Fibroblast of pulmonary artery (primary cell): ENCODE results near the gene MMP10.
A peak's percentile ranks its signal among the peaks of the same experiment; 100 is the strongest.

Source experiments
- DNase-seq: peaks from one replicate; pipeline ENCODE4 v3.0.0-alpha.2; 2010; ENCODE audit warnings: low read depth
- H3K4me3 ChIP-seq: replicated peaks from 2 replicates; pipeline ENCODE4 v1.5.1; 2011; ENCODE audit warnings: low read depth, mild to moderate bottlenecking, control low read depth, low read length, moderate library complexity
- TF ChIP-seq, protein P1 (sequence below): IDR thresholded peaks from 2 replicates; pipeline ENCODE4 v1.5.1; 2011; ENCODE audit warnings: mild to moderate bottlenecking, control low read depth, low read length, inconsistent platforms; ENCODE audit errors: missing control alignments

MMP10 gene

DNA sequence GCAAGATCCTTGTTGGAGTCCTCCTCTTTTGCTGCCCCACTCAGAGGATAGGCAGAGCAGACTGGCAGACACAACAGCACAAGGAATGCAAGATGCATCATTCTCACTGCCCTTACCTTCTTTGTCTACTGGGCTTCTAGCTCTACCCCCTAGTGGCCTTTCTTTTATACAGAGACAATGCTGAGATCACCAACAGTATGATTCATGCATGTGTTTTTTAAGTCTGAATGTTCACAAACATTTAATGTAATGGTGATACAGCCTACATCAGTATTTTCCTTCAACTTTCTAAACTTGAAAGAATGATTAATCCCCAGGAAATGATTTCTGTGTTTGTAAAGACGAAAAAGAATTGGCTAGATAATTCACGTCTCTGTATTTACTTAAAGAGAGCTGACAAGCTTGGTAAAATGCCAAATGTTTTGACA lies at the start of gene MMP10:
Gene MMP10, minus strand, starts transcription at position 138 of the 428 bp plus-strand sequence. Its CDS starts 37 bp downstream, at position 101.
- no peak within 1 kb of the TSS for H3K4me3 ChIP-seq
- peak; percentile 69 for DNase-seq
- TF ChIP-seq, protein P1, sequence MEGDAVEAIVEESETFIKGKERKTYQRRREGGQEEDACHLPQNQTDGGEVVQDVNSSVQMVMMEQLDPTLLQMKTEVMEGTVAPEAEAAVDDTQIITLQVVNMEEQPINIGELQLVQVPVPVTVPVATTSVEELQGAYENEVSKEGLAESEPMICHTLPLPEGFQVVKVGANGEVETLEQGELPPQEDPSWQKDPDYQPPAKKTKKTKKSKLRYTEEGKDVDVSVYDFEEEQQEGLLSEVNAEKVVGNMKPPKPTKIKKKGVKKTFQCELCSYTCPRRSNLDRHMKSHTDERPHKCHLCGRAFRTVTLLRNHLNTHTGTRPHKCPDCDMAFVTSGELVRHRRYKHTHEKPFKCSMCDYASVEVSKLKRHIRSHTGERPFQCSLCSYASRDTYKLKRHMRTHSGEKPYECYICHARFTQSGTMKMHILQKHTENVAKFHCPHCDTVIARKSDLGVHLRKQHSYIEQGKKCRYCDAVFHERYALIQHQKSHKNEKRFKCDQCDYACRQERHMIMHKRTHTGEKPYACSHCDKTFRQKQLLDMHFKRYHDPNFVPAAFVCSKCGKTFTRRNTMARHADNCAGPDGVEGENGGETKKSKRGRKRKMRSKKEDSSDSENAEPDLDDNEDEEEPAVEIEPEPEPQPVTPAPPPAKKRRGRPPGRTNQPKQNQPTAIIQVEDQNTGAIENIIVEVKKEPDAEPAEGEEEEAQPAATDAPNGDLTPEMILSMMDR, result peak; percentile 71

GRCh38 chr11:102829316-102830000 lies 49.0 kb upstream of the MMP10 start:
- TF ChIP-seq, protein P1, result no peak
- no peak overlapping the region for H3K4me3 ChIP-seq
- no peak for DNase-seq

DNA sequence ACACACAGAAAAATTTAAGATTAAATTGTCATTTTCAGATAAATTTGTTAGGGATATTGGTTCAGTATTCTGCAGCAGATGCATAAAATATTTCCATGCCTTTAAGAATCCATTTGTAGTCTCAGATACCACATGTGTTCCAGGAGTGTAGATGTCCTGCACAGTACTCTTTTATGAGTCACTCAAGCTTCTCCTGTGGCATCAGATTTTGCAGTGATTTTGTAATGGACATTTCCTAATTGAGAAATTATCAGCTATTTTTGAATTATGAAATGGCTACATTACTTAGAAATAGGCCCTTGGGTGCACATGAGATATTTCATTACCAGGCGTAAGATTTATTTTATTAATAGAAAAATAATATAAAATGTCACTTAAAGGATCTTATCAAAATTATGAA lies 44.1 kb upstream of the MMP10 start:
- no peak overlapping the region for H3K4me3 ChIP-seq
- TF ChIP-seq, protein P1, result no peak
- DNase-seq, result no peak

DNA sequence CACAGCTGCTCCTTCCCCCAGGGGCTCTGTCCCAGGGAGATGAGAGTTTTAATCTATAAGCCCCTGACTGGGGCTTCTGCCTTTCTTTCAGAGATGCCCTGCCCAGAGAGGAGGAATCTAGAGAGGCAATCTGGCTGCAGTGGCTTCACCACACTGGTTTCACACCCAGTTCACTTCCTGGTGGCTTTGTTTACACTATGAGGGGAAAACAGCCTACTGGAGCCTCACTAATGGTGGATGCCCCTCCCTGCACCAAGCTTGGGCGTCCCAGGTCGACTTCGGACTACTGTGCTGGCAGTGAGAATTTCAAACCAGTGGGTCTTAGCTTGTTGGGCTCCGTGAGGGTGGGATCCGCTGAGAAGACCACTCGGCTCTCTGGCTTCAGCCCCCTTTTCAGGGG lies 39.1 kb upstream of the MMP10 start:
- no peak overlapping the region for H3K4me3 ChIP-seq
- TF ChIP-seq, protein P1, result no peak
- DNase-seq, result no peak

DNA sequence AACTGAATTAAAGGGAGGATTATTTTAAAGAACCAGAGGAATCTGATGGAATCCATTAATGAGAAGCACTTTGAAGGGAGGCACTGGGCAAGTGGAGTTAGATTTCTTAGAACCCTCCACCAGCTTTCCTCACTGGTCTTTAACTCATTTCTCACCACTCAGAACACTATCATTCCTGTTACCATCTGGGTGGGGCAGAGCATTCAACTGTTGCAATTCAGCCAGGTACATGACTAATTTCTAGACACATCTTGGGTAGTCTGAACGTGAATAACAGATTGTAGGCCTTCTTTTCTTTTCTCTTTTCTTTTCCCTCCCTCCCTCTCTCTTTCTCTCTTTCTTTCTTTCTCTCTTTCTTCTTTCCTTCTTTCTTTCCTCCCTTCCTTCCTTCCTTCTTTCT lies 33.1 kb upstream of the MMP10 start:
- DNase-seq, result no peak
- TF ChIP-seq, protein P1, result no peak
- no peak overlapping the region for H3K4me3 ChIP-seq

DNA sequence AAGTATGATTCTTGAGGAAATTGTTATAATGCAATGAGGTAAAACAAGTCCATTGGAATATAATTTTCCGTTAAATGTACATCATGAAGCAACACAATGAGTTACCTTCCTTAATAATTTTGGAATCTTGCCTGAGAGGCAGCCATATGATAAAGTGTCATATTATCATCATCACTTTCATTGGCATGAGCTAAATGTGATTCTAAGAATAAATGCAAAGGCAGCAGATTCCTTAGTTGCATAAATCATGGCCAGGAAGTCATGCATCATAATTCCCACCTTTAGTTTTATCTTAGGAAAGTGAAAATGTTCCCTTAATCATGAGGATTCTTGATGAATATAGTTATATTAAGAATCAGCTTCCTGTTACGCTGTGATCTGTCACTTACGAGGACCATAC lies 31.8 kb upstream of the MMP10 start:
- no peak overlapping the region for H3K4me3 ChIP-seq
- DNase-seq, result no peak
- TF ChIP-seq, protein P1, result no peak
